ENCODE data around the gene CEP43.

CEP43 gene

GRCh38 chr6:166999884-167000253 is 672 bp downstream of the CEP43 start:
- TF ChIP-seq SPI1 (IDR thresholded peaks at IDR 0.05; ENCODE audit: borderline replicate concordance, low read depth) (no peak), POLR2AphosphoS5 (IDR thresholded peaks at IDR 0.05; ENCODE audit: low read depth) (no peak), GABPA (IDR thresholded peaks at IDR 0.05; ENCODE audit: low read depth) (no peak), REST (IDR thresholded peaks at IDR 0.05; ENCODE audit: insufficient replicate concordance, low read depth) (no peak)
- TF ChIP-seq, protein P1, sequence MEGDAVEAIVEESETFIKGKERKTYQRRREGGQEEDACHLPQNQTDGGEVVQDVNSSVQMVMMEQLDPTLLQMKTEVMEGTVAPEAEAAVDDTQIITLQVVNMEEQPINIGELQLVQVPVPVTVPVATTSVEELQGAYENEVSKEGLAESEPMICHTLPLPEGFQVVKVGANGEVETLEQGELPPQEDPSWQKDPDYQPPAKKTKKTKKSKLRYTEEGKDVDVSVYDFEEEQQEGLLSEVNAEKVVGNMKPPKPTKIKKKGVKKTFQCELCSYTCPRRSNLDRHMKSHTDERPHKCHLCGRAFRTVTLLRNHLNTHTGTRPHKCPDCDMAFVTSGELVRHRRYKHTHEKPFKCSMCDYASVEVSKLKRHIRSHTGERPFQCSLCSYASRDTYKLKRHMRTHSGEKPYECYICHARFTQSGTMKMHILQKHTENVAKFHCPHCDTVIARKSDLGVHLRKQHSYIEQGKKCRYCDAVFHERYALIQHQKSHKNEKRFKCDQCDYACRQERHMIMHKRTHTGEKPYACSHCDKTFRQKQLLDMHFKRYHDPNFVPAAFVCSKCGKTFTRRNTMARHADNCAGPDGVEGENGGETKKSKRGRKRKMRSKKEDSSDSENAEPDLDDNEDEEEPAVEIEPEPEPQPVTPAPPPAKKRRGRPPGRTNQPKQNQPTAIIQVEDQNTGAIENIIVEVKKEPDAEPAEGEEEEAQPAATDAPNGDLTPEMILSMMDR (IDR thresholded peaks at IDR 0.05; ENCODE audit: insufficient read depth, low read length): no peak
- H3K27me3 ChIP-seq (ENCODE audit: insufficient read depth, poor library complexity, severe bottlenecking): no peaks in the 10 kb centered on the region
- DNase-seq (ENCODE audit: low read depth in 1 of 2, low spot score in 1 of 2): no peak
- peak overlapping the region; percentile 97 for H3K4me3 ChIP-seq (replicated peaks; ENCODE audit: insufficient read depth, low read length)
- H3K27ac ChIP-seq (replicated peaks): peak overlapping the region; percentile 86

- Histone ChIP-seq H3K27ac (replicated peaks) (peak overlapping the region; percentile 86), H3K4me3 (replicated peaks; ENCODE audit: insufficient read depth, low read length) (peak overlapping the region; percentile 97), H3K27me3 (ENCODE audit: insufficient read depth, poor library complexity, severe bottlenecking) (no peaks in the 10 kb centered on the region)
- TF ChIP-seq, protein P1 (IDR thresholded peaks at IDR 0.05; ENCODE audit: insufficient read depth, low read length): no peak
- TF ChIP-seq GABPA (IDR thresholded peaks at IDR 0.05; ENCODE audit: low read depth) (no peak), REST (IDR thresholded peaks at IDR 0.05; ENCODE audit: insufficient replicate concordance, low read depth) (no peak), SPI1 (IDR thresholded peaks at IDR 0.05; ENCODE audit: borderline replicate concordance, low read depth) (no peak)
- peak in 1 of 2 experiments; percentile 15 for DNase-seq (ENCODE audit: low read depth in 1 of 2, low spot score in 1 of 2)
Measured at GRCh38 chr6:167000759-167001158, 1.6 kb downstream of the CEP43 start.

DNA sequence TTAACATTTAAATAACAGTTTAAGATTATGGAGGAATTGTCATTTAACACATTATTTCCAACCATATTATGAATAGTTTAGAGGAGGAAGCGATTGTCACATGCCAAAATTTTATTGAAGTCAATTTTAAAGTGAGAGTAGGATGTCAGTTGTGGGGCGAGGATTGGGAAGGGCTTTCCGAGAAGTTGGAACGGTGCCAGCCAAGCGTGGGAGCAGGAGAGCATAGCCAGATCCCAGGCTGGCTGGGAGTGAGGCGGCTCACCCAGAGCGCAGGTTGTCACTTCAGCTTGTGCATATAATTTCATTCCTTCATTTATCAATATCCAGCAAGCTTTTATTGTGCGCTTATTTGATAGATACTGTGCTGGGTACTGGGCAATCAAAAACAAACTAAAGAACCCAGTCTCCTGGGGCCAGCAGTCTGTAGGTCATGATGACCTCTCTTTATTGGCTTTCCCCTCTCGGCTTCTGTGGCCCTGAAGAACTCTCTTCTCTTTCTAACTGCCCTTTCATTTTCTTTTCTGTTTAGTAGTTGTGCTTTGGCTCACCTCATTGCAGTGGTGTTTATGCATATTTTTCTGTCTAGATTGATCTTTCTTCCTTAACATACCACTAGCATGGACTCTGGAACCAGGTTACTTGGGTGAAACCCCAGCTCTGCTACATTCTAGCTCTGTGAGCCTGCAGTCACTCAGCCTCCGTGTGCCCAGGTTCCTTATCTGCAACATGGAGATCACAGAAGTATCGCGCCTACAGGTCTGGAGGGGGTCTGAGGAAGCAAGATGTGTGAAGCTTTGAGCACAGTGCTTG is 6.4 kb downstream of the CEP43 start:
- Histone ChIP-seq H3K27me3 (ENCODE audit: insufficient read depth, poor library complexity, severe bottlenecking) (no peaks in the 10 kb centered on the region), H3K27ac (replicated peaks) (no peak overlapping the region), H3K4me3 (replicated peaks; ENCODE audit: insufficient read depth, low read length) (no peak overlapping the region)
- TF ChIP-seq GABPA (IDR thresholded peaks at IDR 0.05; ENCODE audit: low read depth) (no peak), POLR2AphosphoS5 (IDR thresholded peaks at IDR 0.05; ENCODE audit: low read depth) (no peak), REST (IDR thresholded peaks at IDR 0.05; ENCODE audit: insufficient replicate concordance, low read depth) (no peak), SPI1 (IDR thresholded peaks at IDR 0.05; ENCODE audit: borderline replicate concordance, low read depth) (no peak)
- TF ChIP-seq, protein P1 (IDR thresholded peaks at IDR 0.05; ENCODE audit: insufficient read depth, low read length): no peak
- DNase-seq (ENCODE audit: low read depth in 1 of 2, low spot score in 1 of 2): no peak

All from HL-60 (cell line).